RWPE2 (cell line): ENCODE results near the gene CHN2.

Experiments
- ATAC-seq: fragments of 200-7000 bp; cut with Tn5 transposase; 3 replicates; pipeline ENCODE4 v1.9.1; 2021; ENCODE audit warnings: low read depth
- DNase-seq: peaks from one replicate; pipeline ENCODE4 v3.0.0-alpha.2; 2020; ENCODE audit warnings: low spot score
- H3K27ac ChIP-seq: fragments of 450-650 bp; 2 replicates; pipeline ENCODE4 v1.5.1; 2017; ENCODE audit warnings: mild to moderate bottlenecking; ENCODE audit not compliant: poor library complexity, severe bottlenecking
- H3K27me3 ChIP-seq: fragments of 250-450 bp; sonication (Bioruptor Pico); 2 replicates; pipeline ENCODE4 v1.5.1; 2021; ENCODE audit warnings: mild to moderate bottlenecking, moderate library complexity; ENCODE audit not compliant: insufficient read depth, poor library complexity, severe bottlenecking
- H3K36me3 ChIP-seq: fragments of 250-450 bp; sonication (Bioruptor Pico); 2 replicates; pipeline ENCODE4 v1.5.1; 2020; ENCODE audit warnings: low read depth, mild to moderate bottlenecking, moderate library complexity
- H3K4me1 ChIP-seq: fragments of 250-450 bp; sonication (Bioruptor Pico); 2 replicates; pipeline ENCODE4 v1.5.1; 2021; ENCODE audit warnings: mild to moderate bottlenecking, moderate library complexity; ENCODE audit not compliant: insufficient read depth, poor library complexity, severe bottlenecking
- H3K4me3 ChIP-seq: fragments of 250-450 bp; sonication (Bioruptor Pico); 2 replicates; pipeline ENCODE4 v1.5.1; 2021; ENCODE audit warnings: mild to moderate bottlenecking, moderate library complexity; ENCODE audit not compliant: severe bottlenecking
- H3K9me3 ChIP-seq: fragments of 250-450 bp; sonication (Bioruptor Pico); 2 replicates; pipeline ENCODE4 v1.5.1; 2021; ENCODE audit warnings: mild to moderate bottlenecking, moderate library complexity; ENCODE audit not compliant: severe bottlenecking
- CTCF ChIP-seq: fragments of 450-650 bp; IDR thresholded peaks from one replicate; pipeline ENCODE4 v1.5.1; 2017; ENCODE audit warnings: mild to moderate bottlenecking, moderate library complexity; ENCODE audit not compliant: poor library complexity, severe bottlenecking

Gene CHN2

GRCh38 chr7:29480934-29481651, 286.5 kb downstream of the CHN2 start:
- TF ChIP-seq CTCF = no peak
- no peaks in the 10 kb centered on the region for H3K4me1 ChIP-seq
- H3K27ac ChIP-seq = no peak overlapping the region
- no peaks in the 10 kb centered on the region for H3K9me3 ChIP-seq
- H3K27me3 ChIP-seq = no peaks in the 10 kb centered on the region
- ATAC-seq (no peak), DNase-seq (no peak)
- no peaks in the 10 kb centered on the region for H3K36me3 ChIP-seq
- H3K4me3 ChIP-seq = no peak overlapping the region

- Histone ChIP-seq H3K9me3 (no peaks in the 10 kb centered on the region), H3K36me3 (no peaks in the 10 kb centered on the region), H3K4me3 (no peak overlapping the region), H3K27me3 (no peaks in the 10 kb centered on the region), H3K4me1 (no peaks in the 10 kb centered on the region), H3K27ac (no peak overlapping the region)
- DNase-seq (no peak), ATAC-seq (no peak)
- no peak for TF ChIP-seq CTCF
Observed at GRCh38 chr7:29482056-29482455, 287.5 kb downstream of the CHN2 start.

- H3K27ac ChIP-seq = no peak overlapping the region
- H3K27me3 ChIP-seq = no peaks in the 10 kb centered on the region
- H3K9me3 ChIP-seq = no peaks in the 10 kb centered on the region
- no peak for TF ChIP-seq CTCF
- ATAC-seq = no peak
- H3K36me3 ChIP-seq = no peaks in the 10 kb centered on the region
- H3K4me1 ChIP-seq = peaks cover 6% of the 10 kb centered on the region
- no peak for DNase-seq
- no peak overlapping the region for H3K4me3 ChIP-seq
Observed at GRCh38 chr7:29483219-29484104, 288.9 kb downstream of the CHN2 start.

- TF ChIP-seq CTCF = no peak
- Histone ChIP-seq H3K36me3 (no peaks in the 10 kb centered on the region), H3K4me3 (no peak overlapping the region), H3K9me3 (no peaks in the 10 kb centered on the region), H3K27ac (no peak overlapping the region), H3K27me3 (no peaks in the 10 kb centered on the region), H3K4me1 (peaks cover 14% of the 10 kb centered on the region)
- ATAC-seq (no peak), DNase-seq (no peak)
Observed at GRCh38 chr7:29484280-29484679, 289.7 kb downstream of the CHN2 start.
